ENCODE measurements around the gene GLIS1. TPM values are rescaled to one million over a fixed set of nuclear protein-coding genes. Genes with fewer than 3 reads are reported as not detected.

GLIS1 gene
- total and polyA plus RNA-seq, 2 donors (not counting 3 experiments of a cell fraction or from before 2014, with no cell fraction given) = not detected

DNA sequence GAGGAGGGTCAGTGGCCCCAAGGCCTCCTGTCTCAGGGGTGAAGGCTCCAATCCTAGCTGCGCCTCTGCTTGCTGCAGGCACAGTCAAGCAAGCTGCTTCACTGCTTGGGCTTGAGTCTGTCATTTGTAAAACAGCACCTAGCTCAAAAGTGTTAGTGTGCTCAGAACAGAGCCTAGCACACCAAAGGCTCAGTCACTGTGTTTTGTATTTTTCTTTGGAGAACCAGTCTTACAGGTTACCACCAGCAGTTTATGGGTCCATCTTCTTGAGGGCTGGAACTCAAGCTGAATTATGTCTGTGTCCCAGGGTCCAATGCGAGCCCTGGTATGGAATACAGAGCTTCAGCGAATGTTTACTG, 166.2 kb downstream of the GLIS1 start:
- no peak overlapping the region for H3K27ac ChIP-seq (ENCODE audit: insufficient read depth, low read depth, low read length)
- FAIRE-seq (no peak), DNase-seq (ENCODE audit: low read depth, low spot score) (peak; percentile 5)
- H3K9me3 ChIP-seq (replicated peaks; ENCODE audit: control insufficient read depth, insufficient read depth, low read length) = no peaks in the 10 kb centered on the region
- H3K9me1 ChIP-seq (replicated peaks; ENCODE audit: control insufficient read depth, extremely low read depth, insufficient read depth, low read length) = no peaks in the 10 kb centered on the region
- no peak overlapping the region for H3K9ac ChIP-seq (replicated peaks; ENCODE audit: extremely low read depth, insufficient read depth, low read length)
- peaks cover 3 to 4% of the 10 kb centered on the region in 2 experiments for H3K27me3 ChIP-seq (ENCODE audit: control insufficient read depth in 2 of 2, insufficient read depth in 2 of 2, low read length in 2 of 2)
- no TSS peak for BruUV-seq (replicated peaks)
- no peak overlapping the region for H3K4me2 ChIP-seq (ENCODE audit: insufficient read depth, low read length)
- H3K4me3 ChIP-seq (replicated peaks in 1 of 3; ENCODE audit: insufficient read depth in 1 of 3, low read depth in 1 of 3, low read length in 3 of 3) = no peak overlapping the region
- no peak for TF ChIP-seq JUN (IDR thresholded peaks at IDR 0.05; ENCODE audit: borderline replicate concordance, insufficient read depth, insufficient read length, low read depth)
- no peak for TF ChIP-seq POLR2AphosphoS5 (IDR thresholded peaks at IDR 0.05; ENCODE audit: insufficient read depth, low read depth, low read length)
- TF ChIP-seq, protein P1, sequence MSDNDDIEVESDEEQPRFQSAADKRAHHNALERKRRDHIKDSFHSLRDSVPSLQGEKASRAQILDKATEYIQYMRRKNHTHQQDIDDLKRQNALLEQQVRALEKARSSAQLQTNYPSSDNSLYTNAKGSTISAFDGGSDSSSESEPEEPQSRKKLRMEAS (IDR thresholded peaks at IDR 0.05; ENCODE audit: insufficient read depth, insufficient read length) = no peak
- TF ChIP-seq EZH2 (IDR thresholded peaks at IDR 0.05; ENCODE audit: borderline replicate concordance, low read depth, low read length, severe bottlenecking) = no peak
- TF ChIP-seq, protein P2, sequence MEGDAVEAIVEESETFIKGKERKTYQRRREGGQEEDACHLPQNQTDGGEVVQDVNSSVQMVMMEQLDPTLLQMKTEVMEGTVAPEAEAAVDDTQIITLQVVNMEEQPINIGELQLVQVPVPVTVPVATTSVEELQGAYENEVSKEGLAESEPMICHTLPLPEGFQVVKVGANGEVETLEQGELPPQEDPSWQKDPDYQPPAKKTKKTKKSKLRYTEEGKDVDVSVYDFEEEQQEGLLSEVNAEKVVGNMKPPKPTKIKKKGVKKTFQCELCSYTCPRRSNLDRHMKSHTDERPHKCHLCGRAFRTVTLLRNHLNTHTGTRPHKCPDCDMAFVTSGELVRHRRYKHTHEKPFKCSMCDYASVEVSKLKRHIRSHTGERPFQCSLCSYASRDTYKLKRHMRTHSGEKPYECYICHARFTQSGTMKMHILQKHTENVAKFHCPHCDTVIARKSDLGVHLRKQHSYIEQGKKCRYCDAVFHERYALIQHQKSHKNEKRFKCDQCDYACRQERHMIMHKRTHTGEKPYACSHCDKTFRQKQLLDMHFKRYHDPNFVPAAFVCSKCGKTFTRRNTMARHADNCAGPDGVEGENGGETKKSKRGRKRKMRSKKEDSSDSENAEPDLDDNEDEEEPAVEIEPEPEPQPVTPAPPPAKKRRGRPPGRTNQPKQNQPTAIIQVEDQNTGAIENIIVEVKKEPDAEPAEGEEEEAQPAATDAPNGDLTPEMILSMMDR (IDR thresholded peaks at IDR 0.05; ENCODE audit: extremely low read depth in 1 of 2, insufficient read depth in 1 of 2, low read depth in 1 of 2, low read length in 2 of 2) = no peak
- no peak for TF ChIP-seq FOS (IDR thresholded peaks at IDR 0.05; ENCODE audit: borderline replicate concordance, insufficient read depth, low read length)
- TF ChIP-seq POLR2A (IDR thresholded peaks at IDR 0.05; ENCODE audit: low read depth, low read length) = no peak
- no peak for TF ChIP-seq GATA2 (IDR thresholded peaks at IDR 0.05; ENCODE audit: insufficient read depth, insufficient read length, low read depth, low read length)
- POLR2A ChIA-PET = no interaction called here
- H2AFZ ChIP-seq (ENCODE audit: low read depth, low read length) = no peak overlapping the region
- CTCF ChIA-PET = no interaction called here
- H3K79me2 ChIP-seq (ENCODE audit: control insufficient read depth, insufficient read depth, low read length) = no peaks in the 10 kb centered on the region
- no peaks in the 10 kb centered on the region for H3K4me1 ChIP-seq (ENCODE audit: control insufficient read depth, extremely low read depth, insufficient read depth, low read length)
- dilution Hi-C loops (cut with MboI; ENCODE audit: extremely low pct_ligation_motif_present, low sequenced_read_pairs) = no loop called here
- no peaks in the 10 kb centered on the region for H3K36me3 ChIP-seq (ENCODE audit: control insufficient read depth in 2 of 2, extremely low read depth in 1 of 2, insufficient read depth in 2 of 2, low read length in 2 of 2)
- intact Hi-C loops (cut with micrococcal nuclease) = no loop called here
- H4K20me1 ChIP-seq (replicated peaks; ENCODE audit: control insufficient read depth, extremely low read depth, insufficient read depth, low read length) = no peaks in the 10 kb centered on the region
